ENCODE data around the gene COL4A3. TPM values are rescaled to one million over a fixed set of nuclear protein-coding genes. Genes with fewer than 3 reads are reported as not detected.

The COL4A3 gene
- total and polyA plus RNA-seq, 9 of the 15 experiments (the other 6 are each of a cell fraction or from before 2014, with no cell fraction given) = not detected

- TF ChIP-seq ILK (tag; IDR thresholded peaks at IDR 0.05; ENCODE audit: borderline replicate concordance, low read depth) (no peak), HNRNPUL1 (IDR thresholded peaks at IDR 0.05; ENCODE audit: low read length) (no peak), TARDBP (IDR thresholded peaks at IDR 0.05) (peak; percentile 70; the same call in 1 of the 2 replicates), TCF7L2 (IDR thresholded peaks at IDR 0.05; ENCODE audit: low read depth, low read length) (no peak), ZNF512 (tag; IDR thresholded peaks at IDR 0.05) (no peak), GABPB2 (CRISPR knock-in tag; conservative IDR thresholded peaks at IDR 0.05) (no peak), XRCC3 (IDR thresholded peaks at IDR 0.05) (no peak), HDAC6 (IDR thresholded peaks at IDR 0.05; ENCODE audit: low read depth, low read length) (no peak), ZNF347 (CRISPR knock-in tag; IDR thresholded peaks at IDR 0.05; ENCODE audit: low read depth) (no peak), RBM17 (IDR thresholded peaks at IDR 0.05; ENCODE audit: borderline replicate concordance, low read depth, low read length) (no peak), CGGBP1 (CRISPR knock-in tag; IDR thresholded peaks at IDR 0.05) (no peak), ZNF217 (CRISPR knock-in tag; IDR thresholded peaks at IDR 0.05) (no peak), CREB1 (IDR thresholded peaks at IDR 0.05) (peak; percentile 80), CREB1 (CRISPR knock-in tag; IDR thresholded peaks at IDR 0.05) (peak; percentile 84), MBD2 (IDR thresholded peaks at IDR 0.05; ENCODE audit: borderline replicate concordance, low read depth) (peak; percentile 25; the same call in 1 of the 2 replicates), ZNF740 (CRISPR knock-in tag; IDR thresholded peaks at IDR 0.05) (no peak), ZNF740 (tag; IDR thresholded peaks at IDR 0.05) (no peak), GABPA (tag; conservative IDR thresholded peaks at IDR 0.05; ENCODE audit: low read depth) (peak; percentile 87), XRCC4 (IDR thresholded peaks at IDR 0.05; ENCODE audit: extremely low read depth, insufficient read depth, insufficient read length) (no peak), HDGF (IDR thresholded peaks at IDR 0.05) (no peak), TBL1XR1 (IDR thresholded peaks at IDR 0.05; ENCODE audit: low read length in 2 of 2) (no peak), CREB3L1 (IDR thresholded peaks at IDR 0.05; ENCODE audit: borderline replicate concordance, low read depth) (peak; percentile 67; the same call in 1 of the 2 replicates), SMAD4 (CRISPR knock-in tag; conservative IDR thresholded peaks at IDR 0.05) (0 out of 2 replicates have a peak, but pooled peaks have one; percentile 43), ZNF146 (CRISPR knock-in tag; IDR thresholded peaks at IDR 0.05; ENCODE audit: unreplicated experiment) (no peak), PHF21A (IDR thresholded peaks at IDR 0.05; ENCODE audit: borderline replicate concordance, low read depth) (no peak), KHSRP (IDR thresholded peaks at IDR 0.05) (no peak), PHF20 (IDR thresholded peaks at IDR 0.05; ENCODE audit: partially characterized antibody) (peak; percentile 77)
Measured at GRCh38 chr2:227324995-227325838, 160.8 kb downstream of the COL4A3 start, which contains the start of gene MFF (continued).

Data from K562 (cell line).